GM19193 (cell line): ENCODE data around the gene MAGEB6.

ENCODE experiments used
- POLR2A ChIP-seq: IDR thresholded peaks from 4 replicates; pipeline ENCODE4 v1.6.1; 2011; ENCODE audit not compliant: insufficient read depth, insufficient read length; ENCODE audit errors: extremely low read depth

MAGEB6 gene

GRCh38 chrX:26192204-26192603 lies at the start of gene MAGEB6:
MAGEB6 (plus strand) TSS chrX:26192440; CDS start chrX:26193847, 1,407 bp downstream.
- no peak for TF ChIP-seq POLR2A

DNA sequence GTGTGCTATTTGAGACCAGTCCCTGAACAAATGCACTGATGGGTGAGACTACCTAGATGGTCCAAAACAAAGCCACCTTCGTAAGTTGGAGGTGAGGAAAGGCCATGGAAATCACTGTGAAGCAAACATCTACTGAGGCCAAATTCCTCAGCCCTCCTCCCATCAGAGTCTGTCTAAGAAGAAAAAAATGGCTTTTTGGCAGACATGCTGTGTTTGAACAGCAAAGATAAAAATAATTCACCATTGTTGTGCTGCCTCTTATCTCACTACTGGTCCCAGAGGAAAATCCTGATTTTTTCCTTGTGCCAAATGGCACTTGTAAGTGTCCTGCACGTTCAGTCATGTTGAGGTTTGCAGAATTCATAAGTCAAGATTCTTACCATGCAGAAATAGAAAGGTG lies 46.2 kb upstream of the MAGEB6 start:
- TF ChIP-seq POLR2A = no peak

DNA sequence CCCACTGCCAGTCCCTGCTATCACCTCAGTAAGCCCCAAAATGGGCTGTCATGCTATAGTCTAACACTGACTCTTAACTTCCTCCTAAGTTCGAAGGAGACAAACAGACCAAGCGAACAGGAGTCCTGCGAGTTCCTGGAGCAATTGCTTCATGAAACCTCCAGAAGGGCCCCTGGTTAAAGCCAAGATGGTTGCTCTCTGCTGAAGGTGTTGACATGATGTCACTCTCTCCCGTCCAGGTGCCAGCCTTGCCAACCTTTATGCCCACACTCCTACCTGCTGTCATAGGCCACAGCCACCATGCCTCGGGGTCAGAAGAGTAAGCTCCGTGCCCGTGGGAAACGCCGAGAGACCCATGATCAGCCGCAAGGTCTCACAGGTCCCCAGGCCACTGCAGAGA lies 31.9 kb upstream of the MAGEB6 start, which contains the start of gene MAGEB6B:
Gene MAGEB6B (plus strand): TSS at position 301 of the 400 bp plus-strand sequence. CDS start 0 bp downstream, at position 301.
- TF ChIP-seq POLR2A = no peak

- no peak for TF ChIP-seq POLR2A
Measured at GRCh38 chrX:26203561-26203960, 11.3 kb downstream of the MAGEB6 start.

DNA sequence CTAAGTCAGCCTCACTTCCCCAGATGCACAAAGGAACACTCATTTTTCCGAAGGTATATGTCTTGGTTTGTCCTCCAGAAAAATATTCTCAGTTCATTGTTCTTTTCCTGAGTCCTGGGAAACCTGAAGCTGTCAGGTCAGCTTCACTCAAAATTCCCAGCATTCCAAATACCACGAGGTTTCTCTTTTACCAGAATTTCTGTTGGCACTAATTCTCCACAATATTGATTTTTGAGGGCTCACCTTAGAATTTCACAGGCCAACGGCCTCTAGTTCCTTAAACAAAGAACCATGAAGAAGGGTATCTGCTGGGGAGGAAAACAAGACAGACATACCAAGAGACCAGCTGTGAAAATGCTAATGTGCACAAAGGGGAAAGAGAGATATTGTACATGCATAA lies 15.8 kb downstream of the MAGEB6 start:
- no peak for TF ChIP-seq POLR2A

- no peak for TF ChIP-seq POLR2A
Measured at GRCh38 chrX:26215869-26216268, 23.6 kb downstream of the MAGEB6 start, which contains the start of gene MAGEB5. MAGEB5 (plus strand) TSS chrX:26216169; CDS start chrX:26217302, 1,133 bp downstream.

GRCh38 chrX:26219351-26219750 lies 27.1 kb downstream of the MAGEB6 start:
- no peak for TF ChIP-seq POLR2A

- no peak for TF ChIP-seq POLR2A
Measured at GRCh38 chrX:26234177-26234576, 41.9 kb downstream of the MAGEB6 start.
